ENCODE data around the gene SBF1. TPM values are rescaled to one million over a fixed set of nuclear protein-coding genes. Genes with fewer than 3 reads are reported as not detected.
A peak's percentile ranks its signal among the peaks of the same experiment; 100 is the strongest.

The SBF1 gene
- total and polyA plus RNA-seq, 2 of the 13 experiments (the other 11 are each of a cell fraction or from before 2014, with no cell fraction given), result 31.7 to 40.9 TPM

- TF ChIP-seq, protein P1, sequence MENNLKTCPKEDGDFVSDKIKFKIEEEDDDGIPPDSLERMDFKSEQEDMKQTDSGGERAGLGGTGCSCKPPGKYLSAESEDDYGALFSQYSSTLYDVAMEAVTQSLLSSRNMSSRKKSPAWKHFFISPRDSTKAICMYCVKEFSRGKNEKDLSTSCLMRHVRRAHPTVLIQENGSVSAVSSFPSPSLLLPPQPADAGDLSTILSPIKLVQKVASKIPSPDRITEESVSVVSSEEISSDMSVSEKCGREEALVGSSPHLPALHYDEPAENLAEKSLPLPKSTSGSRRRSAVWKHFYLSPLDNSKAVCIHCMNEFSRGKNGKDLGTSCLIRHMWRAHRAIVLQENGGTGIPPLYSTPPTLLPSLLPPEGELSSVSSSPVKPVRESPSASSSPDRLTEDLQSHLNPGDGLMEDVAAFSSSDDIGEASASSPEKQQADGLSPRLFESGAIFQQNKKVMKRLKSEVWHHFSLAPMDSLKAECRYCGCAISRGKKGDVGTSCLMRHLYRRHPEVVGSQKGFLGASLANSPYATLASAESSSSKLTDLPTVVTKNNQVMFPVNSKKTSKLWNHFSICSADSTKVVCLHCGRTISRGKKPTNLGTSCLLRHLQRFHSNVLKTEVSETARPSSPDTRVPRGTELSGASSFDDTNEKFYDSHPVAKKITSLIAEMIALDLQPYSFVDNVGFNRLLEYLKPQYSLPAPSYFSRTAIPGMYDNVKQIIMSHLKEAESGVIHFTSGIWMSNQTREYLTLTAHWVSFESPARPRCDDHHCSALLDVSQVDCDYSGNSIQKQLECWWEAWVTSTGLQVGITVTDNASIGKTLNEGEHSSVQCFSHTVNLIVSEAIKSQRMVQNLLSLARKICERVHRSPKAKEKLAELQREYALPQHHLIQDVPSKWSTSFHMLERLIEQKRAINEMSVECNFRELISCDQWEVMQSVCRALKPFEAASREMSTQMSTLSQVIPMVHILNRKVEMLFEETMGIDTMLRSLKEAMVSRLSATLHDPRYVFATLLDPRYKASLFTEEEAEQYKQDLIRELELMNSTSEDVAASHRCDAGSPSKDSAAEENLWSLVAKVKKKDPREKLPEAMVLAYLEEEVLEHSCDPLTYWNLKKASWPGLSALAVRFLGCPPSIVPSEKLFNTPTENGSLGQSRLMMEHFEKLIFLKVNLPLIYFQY (CRISPR knock-in tag; IDR thresholded peaks at IDR 0.05; ENCODE audit: borderline replicate concordance), result no peak
- 0 out of 2 replicates have a peak, but pooled peaks have one; percentile 2 for TF ChIP-seq FOXO1 (CRISPR knock-in tag; IDR thresholded peaks at IDR 0.05)
- TF ChIP-seq ETV6 (CRISPR knock-in tag; conservative IDR thresholded peaks at IDR 0.05), result no peak
- TF ChIP-seq RBAK (CRISPR knock-in tag; IDR thresholded peaks at IDR 0.05), result no peak
- no peak for TF ChIP-seq ZNF557 (CRISPR knock-in tag; IDR thresholded peaks at IDR 0.05)
- TF ChIP-seq, protein P2, sequence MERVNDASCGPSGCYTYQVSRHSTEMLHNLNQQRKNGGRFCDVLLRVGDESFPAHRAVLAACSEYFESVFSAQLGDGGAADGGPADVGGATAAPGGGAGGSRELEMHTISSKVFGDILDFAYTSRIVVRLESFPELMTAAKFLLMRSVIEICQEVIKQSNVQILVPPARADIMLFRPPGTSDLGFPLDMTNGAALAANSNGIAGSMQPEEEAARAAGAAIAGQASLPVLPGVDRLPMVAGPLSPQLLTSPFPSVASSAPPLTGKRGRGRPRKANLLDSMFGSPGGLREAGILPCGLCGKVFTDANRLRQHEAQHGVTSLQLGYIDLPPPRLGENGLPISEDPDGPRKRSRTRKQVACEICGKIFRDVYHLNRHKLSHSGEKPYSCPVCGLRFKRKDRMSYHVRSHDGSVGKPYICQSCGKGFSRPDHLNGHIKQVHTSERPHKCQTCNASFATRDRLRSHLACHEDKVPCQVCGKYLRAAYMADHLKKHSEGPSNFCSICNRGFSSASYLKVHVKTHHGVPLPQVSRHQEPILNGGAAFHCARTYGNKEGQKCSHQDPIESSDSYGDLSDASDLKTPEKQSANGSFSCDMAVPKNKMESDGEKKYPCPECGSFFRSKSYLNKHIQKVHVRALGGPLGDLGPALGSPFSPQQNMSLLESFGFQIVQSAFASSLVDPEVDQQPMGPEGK (CRISPR knock-in tag; IDR thresholded peaks at IDR 0.05), result peak; percentile 81
- TF ChIP-seq, protein P3, sequence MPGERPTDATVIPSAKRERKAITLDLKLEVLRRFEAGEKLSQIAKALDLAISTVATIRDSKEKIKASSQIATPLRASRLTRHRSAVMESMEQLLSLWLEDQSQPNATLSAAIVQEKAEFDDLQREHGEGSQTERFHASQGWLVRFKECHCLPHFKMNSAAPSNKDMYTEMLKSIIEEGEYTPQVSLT (CRISPR knock-in tag; IDR thresholded peaks at IDR 0.05; ENCODE audit: borderline replicate concordance, low read depth), result no peak
- TF ChIP-seq ZNF564 (CRISPR knock-in tag; IDR thresholded peaks at IDR 0.05), result no peak
- TF ChIP-seq, protein P4, sequence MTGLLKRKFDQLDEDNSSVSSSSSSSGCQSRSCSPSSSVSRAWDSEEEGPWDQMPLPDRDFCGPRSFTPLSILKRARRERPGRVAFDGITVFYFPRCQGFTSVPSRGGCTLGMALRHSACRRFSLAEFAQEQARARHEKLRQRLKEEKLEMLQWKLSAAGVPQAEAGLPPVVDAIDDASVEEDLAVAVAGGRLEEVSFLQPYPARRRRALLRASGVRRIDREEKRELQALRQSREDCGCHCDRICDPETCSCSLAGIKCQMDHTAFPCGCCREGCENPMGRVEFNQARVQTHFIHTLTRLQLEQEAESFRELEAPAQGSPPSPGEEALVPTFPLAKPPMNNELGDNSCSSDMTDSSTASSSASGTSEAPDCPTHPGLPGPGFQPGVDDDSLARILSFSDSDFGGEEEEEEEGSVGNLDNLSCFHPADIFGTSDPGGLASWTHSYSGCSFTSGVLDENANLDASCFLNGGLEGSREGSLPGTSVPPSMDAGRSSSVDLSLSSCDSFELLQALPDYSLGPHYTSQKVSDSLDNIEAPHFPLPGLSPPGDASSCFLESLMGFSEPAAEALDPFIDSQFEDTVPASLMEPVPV (CRISPR knock-in tag; IDR thresholded peaks at IDR 0.05), result 0 out of 2 replicates have a peak, but pooled peaks have one; percentile 2
- no peak for TF ChIP-seq HES4 (CRISPR knock-in tag; IDR thresholded peaks at IDR 0.05; ENCODE audit: borderline replicate concordance)
- TF ChIP-seq HNRNPLL (IDR thresholded peaks at IDR 0.05; ENCODE audit: low read depth, low read length, poor library complexity, severe bottlenecking), result peak; percentile 21
- TF ChIP-seq KDM4B (CRISPR knock-in tag; IDR thresholded peaks at IDR 0.05), result no peak
- TF ChIP-seq GFI1 (CRISPR knock-in tag; IDR thresholded peaks at IDR 0.05; ENCODE audit: borderline replicate concordance), result no peak
- no peak for TF ChIP-seq ZNF207 (IDR thresholded peaks at IDR 0.05; ENCODE audit: borderline replicate concordance)
- peak; percentile 51; the same call in 1 of the 2 replicates for TF ChIP-seq ZSCAN25 (CRISPR knock-in tag; IDR thresholded peaks at IDR 0.05)
- no peak for TF ChIP-seq TARDBP (CRISPR knock-in tag; IDR thresholded peaks at IDR 0.05)
- TF ChIP-seq ERF (CRISPR knock-in tag; IDR thresholded peaks at IDR 0.05), result no peak
- peak; percentile 31; the same call in 1 of the 2 replicates for TF ChIP-seq SMAD1 (CRISPR knock-in tag; IDR thresholded peaks at IDR 0.05; ENCODE audit: borderline replicate concordance, low read depth)
- TF ChIP-seq, protein P5, sequence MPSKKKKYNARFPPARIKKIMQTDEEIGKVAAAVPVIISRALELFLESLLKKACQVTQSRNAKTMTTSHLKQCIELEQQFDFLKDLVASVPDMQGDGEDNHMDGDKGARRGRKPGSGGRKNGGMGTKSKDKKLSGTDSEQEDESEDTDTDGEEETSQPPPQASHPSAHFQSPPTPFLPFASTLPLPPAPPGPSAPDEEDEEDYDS (CRISPR knock-in tag; IDR thresholded peaks at IDR 0.05), result peak; percentile 54; the same call in 1 of the 2 replicates
- TF ChIP-seq FOSL2 (CRISPR knock-in tag; IDR thresholded peaks at IDR 0.05), result no peak
- no peak for TF ChIP-seq CHD4 (IDR thresholded peaks at IDR 0.05; ENCODE audit: borderline replicate concordance, low read length)
- no peak for TF ChIP-seq ZNF546 (CRISPR knock-in tag; conservative IDR thresholded peaks at IDR 0.05)
Measured at GRCh38 chr22:50481440-50482106, 6.7 kb upstream of the SBF1 start, which contains the start of gene ADM2 (continued).

Measured in HepG2 (cell line).